Cortex of kidney (tissue), 1 donor: ENCODE data around the gene TSSK2.
"Not testable (repeated sequence)": the region's sequence is repeated elsewhere in the genome, so short reads cannot be mapped to it uniquely, and the experiment has no call there.

ENCODE experiments used
- DNase-seq: peaks from one replicate; lab custom pipeline; 2025; lab: John Stamatoyannopoulos, UW

TSSK2 gene

DNA sequence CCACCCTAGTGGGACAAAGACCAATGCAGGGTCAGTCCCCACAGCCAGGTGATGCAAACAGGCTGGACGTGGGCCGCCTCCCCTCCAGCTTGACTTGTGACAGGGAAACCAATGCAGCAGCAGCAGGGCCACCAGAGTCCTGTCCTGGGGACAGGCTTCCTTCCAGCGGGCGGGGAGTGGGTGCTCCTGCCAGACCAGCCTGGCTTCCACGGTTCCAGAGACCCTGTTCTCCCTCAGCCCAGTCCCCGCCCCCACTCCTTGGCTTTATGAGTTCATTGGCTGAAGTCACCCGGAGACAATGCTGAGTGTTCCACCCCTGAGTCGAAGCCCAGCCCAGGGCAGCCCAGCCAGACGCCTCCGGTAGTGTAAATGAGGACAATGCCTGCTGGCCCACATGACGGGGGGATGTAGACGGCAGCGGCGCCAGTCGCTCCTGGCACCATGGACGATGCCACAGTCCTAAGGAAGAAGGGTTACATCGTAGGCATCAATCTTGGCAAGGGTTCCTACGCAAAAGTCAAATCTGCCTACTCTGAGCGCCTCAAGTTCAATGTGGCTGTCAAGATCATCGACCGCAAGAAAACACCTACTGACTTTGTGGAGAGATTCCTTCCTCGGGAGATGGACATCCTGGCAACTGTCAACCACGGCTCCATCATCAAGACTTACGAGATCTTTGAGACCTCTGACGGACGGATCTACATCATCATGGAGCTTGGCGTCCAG is at the start of gene TSSK2:
TSS of gene TSSK2 (plus strand) at position 350 of the 726 bp plus-strand sequence. CDS start at position 442, 92 bp downstream.
- DNase-seq, result no peak

DNA sequence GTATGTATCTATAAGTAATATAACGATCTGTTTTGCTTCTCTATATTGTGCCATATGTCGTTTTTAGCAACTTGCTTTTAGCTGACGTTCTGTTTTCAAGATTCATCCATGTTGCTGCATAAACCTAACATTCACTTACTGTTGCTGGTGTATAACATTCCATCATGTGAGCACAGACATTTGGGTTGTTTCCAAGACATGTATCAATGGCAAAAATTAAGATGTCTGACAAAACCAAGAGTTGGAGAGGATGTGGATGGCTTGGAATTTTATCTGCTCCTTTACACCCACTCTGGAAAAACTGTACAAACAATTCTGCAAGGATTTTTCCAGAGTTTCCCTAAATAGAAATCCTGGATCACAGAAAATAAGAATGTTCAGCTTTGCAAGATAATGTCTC is 49.8 kb upstream of the TSSK2 start:
- DNase-seq, result no peak

DNA sequence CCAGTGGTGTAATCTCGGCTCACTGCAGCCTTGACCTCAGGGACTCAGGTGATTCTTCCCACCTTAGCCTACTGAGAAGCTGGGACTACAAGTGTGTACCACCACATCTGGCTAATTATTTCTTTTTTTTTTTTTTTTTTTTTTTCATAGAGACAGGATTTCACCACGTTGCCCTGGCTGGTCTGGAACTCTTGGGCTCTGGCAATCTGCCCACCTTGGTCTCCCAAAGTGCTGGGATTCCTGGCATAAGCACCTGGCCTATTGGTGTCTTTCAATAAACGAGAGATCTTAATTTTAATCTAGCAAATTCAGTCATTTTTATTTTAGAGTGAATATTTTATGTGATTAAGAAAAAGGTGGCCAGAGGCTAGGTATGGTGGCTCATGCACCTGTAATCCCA is 49.0 kb upstream of the TSSK2 start:
- no peak for DNase-seq

DNA sequence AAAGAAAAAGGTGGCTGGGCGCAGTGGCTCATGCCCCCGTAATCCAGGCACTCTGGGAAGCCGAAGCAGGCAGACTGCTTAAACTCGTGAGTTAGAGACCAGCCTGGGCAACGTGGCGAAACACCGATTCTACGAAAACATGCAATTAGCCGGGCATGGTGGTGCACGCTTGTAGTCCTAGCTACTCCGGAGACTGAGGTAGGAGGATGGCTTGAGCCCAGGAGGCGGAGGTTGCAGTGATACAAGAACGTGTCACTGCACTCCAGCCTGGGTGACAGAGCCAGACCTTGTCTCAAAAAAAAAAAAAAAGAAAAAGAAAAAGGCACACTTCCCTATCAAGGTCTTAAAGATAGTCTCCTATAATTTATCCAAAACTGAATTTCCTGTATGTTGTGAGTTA is 48.3 kb upstream of the TSSK2 start:
- DNase-seq, result no peak

DNA sequence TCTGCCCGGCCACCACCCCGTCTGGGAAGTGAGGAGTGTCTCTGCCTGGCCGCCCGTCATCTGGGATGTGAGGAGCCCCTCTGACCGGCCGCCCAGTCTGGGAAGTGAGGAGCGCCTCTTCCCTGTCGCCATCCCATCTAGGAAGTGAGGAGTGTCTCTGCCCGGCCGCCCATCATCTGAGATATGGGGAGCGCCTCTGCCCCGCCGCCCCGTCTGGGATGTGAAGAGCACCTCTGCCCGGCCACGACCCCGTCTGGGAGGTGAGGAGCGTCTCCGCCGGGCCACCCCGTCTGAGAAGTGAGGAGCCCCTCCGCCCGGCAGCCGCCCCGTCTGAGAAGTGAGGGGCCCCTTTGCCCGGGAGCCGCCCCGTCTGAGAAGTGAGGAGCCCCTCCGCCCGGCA is 47.0 kb upstream of the TSSK2 start:
- not testable (repeated sequence) for DNase-seq

DNA sequence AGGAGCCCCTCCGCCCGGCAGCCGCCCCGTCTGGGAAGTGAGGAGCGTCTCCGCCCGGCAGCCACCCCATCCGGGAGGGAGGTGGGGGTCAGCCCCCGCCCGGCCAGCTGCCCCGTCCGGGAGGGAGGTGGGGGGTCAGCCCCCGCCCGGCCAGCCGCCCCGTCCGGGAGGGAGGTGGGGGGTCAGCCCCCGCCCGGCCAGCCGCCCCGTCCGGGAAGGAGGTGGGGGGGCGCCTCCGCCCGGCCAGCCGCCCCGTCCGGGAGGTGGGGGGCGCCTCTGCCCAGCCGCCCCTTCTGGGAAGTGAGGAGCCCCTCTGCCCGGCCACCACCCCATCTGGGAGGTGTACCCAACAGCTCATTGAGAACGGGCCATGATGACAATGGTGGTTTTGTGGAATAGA is 46.5 kb upstream of the TSSK2 start:
- not testable (repeated sequence) for DNase-seq

DNA sequence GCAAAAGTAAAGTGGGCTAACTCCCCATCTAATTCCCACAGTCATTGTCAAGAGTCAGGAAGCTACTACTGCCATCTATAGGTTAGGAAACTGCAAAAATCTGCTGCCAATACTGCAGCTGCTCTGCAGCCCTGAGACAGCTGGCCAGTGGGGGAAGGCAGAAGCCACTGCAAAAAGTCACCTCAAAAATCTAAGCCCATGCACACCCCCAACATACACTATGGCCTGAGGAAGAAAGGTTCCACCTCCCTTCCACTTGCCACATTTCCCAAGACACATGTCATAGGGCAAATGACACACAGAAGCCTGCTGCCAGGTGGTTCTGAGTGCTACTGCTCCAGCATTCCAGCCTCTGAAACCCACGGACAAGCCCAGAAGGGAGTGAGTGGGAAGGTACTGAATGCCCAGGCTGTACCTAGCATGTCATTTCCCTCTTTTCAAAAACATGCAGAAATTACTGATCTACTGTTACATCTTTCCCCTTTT is 45.8 kb upstream of the TSSK2 start:
- DNase-seq, result no peak

DNA sequence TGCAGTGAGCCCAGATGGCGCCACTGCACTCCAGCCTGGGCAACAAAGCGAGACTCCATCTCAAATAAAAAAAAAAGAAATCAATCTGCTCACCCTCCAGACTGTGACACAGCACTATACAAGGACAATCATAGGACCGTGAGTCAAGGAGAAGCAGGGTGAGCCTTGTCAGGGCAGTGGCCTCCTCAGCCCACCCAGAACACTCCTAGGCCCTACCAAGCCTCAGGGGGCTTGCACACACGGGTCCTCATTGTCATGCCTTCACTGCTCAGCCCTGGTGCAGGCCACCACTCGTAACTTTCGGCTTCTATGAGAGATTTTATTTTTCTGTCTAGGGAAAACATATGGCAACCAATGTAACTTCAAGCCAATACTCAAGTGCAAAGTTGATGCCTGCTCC is 44.7 kb upstream of the TSSK2 start:
- DNase-seq, result no peak

DNA sequence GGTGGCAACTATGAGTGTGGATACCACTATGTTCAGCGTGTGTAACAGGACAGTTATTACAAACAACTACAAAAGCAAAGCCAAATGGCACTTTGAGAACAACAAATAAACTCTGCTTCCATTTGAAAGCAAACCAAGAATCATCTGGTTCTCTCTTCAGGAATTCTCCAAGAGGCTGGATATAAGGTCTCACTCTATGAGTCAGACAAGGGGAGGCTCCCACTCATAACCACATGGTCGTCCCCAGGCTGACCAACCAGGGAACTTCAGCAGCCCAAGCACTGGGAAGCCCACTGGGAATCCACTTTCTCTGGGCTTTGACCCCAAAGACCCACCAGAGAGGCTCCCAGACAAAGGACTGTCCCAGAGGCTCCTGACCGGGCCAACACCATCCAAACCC is 44.2 kb upstream of the TSSK2 start:
- DNase-seq, result no peak

DNA sequence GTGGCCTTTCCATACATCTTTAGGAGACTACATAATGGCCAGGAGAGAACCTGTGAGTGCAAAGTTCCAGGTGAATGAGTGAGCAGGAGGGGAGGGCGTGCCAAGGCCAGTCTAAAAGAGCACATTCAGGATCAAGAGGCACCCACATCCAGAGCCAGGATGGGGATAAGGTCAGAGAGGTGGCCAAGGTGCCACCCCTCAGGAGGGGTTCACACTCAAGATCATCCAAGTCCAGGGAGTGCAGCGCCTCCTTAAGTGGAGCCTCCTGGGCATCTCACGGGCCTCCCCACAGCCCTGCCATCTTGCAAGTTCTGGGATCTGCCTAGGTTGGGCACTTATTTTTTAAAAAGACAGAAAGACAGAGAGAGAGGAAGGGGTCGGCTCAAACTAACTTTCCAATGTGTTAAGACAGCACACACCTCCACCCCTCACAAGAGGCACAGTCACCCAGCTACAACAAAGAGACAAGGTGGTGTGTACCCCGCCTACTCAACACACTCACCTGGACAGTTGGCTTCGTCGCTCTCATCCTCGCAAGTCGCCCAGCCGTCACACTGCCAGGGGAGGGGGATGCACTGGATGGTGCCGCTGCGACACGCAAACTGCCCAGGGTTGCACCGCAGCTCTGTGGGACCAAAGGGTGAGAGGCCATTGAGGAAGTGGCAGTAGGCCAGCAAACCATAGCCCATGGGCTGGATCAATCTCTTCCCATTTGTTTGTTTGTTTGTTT is 42.1 kb upstream of the TSSK2 start:
- DNase-seq, result no peak

DNA sequence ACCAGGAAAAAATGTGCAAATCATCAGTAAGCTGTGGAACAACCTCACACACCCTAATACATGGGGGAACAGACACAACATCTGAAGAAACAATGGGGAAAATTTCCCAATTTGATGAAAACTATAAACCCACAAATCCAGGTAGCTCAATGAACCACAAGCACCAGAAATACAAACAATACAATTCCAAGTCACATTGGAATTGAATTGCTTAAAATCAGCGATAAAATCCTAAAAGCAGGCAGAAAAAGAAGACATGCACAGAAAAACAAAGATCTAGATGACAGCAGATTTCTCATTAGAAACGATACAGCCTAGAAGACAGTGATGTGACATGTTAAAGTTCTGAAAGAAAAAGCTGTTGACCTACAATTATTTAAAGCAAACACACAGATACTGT is 40.9 kb upstream of the TSSK2 start:
- DNase-seq, result no peak

DNA sequence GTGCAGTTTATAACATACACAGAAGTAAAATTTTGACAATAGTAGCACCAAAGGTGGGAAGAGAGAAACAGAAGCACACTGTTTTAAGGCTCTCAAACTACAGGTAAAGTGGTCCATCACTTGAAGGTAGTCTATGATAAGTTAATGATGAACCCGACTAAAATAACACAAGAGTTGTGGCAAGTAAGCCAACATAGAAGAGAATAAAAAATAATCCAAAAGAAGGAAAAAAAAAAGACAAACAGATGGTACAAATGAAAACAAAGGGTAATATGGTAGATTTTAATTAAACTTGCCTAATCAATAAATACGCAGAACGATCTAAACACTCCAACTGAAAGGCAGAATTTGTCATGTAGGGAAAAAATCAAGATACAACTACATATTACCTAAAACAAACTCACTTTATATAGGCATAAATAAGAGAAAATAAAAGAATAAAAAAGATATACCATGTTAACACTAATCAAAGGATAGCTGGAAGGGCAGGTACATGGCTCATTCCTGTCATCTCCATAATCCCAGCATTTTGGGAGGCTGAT is 40.5 kb upstream of the TSSK2 start:
- DNase-seq, result no peak

DNA sequence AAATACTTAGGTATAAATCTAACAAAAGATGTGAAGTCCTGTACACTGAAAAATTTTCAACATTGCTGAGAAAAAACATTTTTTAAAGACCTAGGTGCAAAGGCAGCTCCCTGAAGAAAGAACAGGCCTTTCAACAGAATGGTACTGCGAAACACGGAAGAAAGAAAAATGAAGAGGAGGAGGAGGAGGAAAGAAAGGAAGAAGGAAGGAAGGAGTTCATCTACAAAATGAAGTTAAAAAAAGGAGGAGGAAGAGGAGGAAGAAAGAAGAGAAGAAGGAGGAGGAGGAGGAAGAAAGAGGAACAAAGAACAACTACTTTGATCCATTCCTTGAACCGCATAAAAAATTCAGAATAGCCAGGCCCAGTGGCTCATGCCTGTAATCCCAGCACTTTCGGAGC is 38.4 kb upstream of the TSSK2 start:
- no peak for DNase-seq

DNA sequence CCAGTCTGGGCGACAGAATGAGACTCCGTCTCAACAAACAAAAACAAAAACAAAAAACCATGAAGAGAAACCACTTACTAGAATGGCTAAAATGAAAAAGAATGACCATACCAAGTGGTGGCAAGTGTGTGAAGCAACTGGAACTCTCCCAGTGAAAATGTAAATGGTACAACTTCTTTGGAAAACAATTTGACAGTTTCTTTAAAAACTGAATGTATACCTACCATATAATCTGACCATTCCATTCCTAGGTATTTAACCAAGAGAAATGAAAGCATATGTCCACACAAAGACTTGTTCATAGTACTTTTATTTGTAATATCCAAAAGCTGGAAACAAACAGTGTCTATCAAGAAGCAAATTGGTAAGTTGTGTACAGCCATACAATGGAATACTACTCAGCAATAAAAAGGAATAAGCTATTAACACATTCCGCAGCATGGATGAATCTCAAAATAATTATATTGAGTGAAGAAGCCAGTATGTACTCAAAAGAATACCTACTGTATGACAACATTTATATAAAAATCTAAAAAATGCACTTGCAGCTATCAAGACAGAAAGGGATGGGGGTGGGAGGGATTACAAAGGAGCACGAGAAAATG is 36.6 kb upstream of the TSSK2 start:
- no peak for DNase-seq

DNA sequence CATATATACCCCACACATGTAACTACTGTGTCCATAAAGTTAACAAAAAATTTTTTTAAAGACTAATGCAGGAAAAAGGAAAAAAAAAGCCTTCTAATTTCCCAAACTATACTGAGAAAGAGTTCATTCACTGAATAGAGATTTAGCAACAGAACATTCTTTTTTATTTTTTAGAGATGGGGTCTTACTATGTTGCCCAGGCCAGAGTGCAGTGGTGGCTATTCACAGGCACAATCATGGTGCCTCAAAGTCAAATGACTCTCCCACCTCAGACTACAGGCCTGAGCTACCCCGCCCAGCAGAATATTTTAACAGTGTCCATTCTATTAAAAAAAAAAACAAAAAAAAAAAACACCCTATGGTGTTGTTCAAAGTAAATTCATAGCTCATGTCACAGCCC is 34.6 kb upstream of the TSSK2 start:
- DNase-seq, result no peak

DNA sequence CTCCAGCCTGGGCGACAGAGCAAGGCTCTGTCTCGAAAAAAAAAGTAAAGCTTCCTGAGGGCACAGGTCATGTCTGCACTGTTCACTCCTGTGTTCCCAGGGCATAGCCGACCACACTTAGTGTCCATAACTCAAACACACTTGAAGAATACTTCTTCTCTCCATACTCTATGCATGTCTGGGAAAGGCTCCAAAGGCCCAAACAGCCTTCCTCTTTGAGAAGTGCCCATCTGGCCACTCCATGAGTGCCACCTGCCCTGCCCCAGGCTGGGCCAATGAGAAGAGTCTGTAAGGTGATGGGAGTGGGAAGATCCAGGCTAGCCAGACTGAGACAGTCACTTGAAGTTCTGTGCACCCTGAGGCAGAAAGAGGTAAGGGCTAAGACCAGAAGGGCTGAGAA is 33.6 kb upstream of the TSSK2 start:
- DNase-seq, result no peak

DNA sequence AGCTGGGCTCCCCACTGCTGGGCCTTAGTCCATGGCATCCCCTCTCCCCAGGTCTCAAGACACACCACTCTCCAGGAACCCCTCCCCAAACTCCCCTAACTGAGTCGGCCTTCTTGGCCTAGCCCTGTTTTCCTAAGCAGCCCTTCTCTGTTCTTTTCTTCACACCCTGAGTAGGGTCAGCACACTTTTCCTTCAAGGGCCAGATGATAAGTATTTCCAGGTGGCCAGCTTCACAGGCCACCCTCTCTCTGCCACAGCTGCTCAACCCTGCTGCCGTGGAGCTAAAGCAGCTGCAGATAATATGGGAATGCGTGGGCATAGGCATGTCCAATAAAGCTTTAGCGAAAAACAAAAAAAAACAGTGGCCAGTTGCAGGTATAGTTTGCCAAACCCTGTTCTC is 33.0 kb upstream of the TSSK2 start:
- DNase-seq, result no peak

DNA sequence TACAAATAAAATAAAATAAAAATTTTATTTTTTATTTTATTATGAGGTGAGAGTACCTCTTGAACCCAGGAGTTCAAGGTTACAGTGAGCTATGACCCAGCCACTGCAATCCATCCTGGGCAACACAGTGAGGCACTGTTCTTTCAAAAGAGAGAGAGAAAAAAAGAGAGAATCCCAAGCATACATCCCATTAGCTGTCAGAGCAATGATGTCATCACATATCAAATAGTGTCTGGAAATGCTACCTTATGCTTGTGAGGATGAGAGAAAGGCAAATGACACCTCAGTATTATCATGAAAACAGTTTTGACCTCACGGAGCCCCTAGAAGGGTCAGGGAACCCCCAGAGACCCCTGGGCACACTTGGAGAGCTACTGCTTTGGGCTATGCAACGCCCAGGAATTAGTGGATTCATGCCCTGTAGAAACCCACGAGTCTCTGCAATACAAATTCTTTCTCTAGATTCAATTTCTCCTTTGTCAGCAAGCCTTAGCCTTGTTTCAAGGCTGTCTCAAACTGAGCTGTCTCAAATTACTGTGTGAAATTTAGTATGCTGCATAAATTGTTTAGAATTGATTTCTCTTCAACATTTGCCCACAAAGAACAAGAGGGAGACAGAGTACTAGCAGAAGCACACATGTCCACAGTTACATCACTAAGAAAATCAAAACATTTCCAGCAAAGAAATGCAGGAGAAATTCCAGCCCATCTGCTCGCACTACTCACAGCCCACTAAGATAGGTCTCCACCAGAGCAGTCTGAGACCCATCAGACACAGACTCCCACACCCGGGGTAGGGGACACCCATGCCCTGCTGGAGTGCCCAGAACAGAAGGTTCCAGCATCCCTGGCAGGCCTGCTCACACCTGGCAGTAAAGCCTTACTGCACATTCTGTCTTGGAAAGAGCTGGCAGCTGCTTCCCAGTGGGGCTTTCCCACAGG is 27.0 kb upstream of the TSSK2 start:
- no peak for DNase-seq

DNA sequence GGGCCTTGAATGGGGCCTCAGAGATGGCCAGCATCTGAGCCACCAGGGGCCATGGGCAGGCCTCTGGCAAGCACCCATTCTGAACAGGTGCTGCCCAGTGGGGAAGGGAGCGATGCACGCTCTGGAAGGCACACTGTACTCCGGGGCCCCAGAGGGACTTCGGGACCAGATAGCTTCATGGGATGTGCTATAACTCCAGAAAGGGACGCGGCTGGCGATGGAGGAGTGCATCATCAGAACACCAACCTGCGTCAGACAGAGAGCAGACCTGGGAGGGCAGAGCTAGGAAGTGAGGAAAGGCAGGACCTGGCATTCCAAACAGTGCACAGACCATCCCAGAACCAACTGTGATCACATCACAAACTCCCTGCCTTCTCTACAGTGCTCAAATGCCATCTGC is 25.7 kb upstream of the TSSK2 start:
- no peak for DNase-seq

DNA sequence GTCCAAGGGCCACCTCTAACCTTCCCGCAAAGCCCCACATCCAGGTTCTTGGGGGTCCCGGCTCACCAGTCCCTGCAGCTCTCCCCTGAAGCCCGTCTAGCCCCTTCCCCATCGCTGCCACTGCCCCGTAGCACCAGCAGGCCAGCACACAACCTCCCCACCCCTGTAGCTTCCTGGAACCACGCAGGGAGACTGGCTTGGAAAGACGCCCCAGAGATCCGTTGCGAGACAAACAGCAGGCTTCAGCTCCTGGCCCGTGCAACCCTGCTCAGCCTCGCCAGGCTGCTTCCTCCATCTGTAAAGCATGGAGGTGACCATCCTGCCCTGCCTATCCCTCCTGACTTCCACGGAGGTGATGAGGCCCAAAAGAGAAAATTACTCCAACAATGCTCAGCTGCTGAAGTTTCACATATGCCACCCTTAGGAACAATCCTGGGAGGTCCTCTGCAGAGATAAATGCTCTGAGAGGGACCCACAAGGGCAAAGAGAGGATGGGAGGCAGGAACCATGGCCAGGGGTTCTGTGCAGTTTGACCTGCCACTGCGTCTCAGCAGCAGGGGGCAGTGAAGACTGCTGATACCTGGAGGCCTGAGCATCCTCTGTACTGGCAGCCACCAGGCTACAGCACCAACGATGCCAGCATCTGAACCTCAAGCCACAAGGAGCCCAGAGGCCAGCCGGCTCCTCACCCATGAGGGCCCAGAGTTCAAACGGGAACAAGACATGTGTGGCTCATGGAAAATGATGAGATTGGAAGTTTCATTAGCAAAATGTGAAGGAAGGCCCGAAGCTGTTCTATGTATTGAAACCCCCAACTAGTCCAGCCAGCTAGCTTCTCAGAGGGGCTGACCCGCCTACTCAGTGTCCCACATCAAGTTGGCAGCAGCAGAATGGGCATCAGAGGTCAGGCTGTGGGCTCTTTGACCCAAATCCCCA is 25.0 kb upstream of the TSSK2 start:
- DNase-seq, result no peak
